ENCODE measurements around the gene MCOLN2. TPM values are rescaled to one million over a fixed set of nuclear protein-coding genes. Genes with fewer than 3 reads are reported as not detected.

Gene MCOLN2
- total RNA-seq, 1 donor, result 1.1 TPM

DNA sequence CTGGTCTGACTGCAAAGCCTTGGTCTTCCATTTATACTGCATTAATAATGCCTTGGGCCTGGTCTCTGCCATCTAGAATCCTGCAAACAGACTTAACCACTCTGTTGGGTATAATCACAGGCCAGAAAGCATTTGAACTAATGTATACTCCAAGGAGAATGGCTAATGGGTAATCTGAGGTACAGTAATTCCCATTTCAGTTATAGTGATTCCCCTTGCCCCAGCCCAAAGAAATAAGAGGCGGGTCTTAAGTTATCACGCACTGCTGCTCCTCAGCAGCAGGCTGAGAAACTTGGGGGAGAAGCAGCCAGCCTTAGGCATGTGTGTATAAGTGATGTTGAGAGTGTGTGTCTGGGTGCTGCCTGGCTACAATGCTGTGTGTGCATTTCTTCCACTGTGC, 106.3 kb downstream of the MCOLN2 start:
- no peak for TF ChIP-seq CTCF (IDR thresholded peaks at IDR 0.05; ENCODE audit: insufficient read depth, low read length)
- no peak for DNase-seq (ENCODE audit: low read depth)
- no peak overlapping the region for H3K4me3 ChIP-seq (ENCODE audit: low read depth, low read length)

- TF ChIP-seq CTCF (IDR thresholded peaks at IDR 0.05; ENCODE audit: insufficient read depth, low read length), result no peak
- no peak for DNase-seq (ENCODE audit: low read depth)
- no peak overlapping the region for H3K4me3 ChIP-seq (ENCODE audit: low read depth, low read length)
Observed at GRCh38 chr1:84889437-84889836, 107.5 kb downstream of the MCOLN2 start.

- no peak for DNase-seq (ENCODE audit: low read depth)
- H3K4me3 ChIP-seq (ENCODE audit: low read depth, low read length), result no peak overlapping the region
- no peak for TF ChIP-seq CTCF (IDR thresholded peaks at IDR 0.05; ENCODE audit: insufficient read depth, low read length)
Observed at GRCh38 chr1:84888753-84889152, 108.2 kb downstream of the MCOLN2 start.

DNA sequence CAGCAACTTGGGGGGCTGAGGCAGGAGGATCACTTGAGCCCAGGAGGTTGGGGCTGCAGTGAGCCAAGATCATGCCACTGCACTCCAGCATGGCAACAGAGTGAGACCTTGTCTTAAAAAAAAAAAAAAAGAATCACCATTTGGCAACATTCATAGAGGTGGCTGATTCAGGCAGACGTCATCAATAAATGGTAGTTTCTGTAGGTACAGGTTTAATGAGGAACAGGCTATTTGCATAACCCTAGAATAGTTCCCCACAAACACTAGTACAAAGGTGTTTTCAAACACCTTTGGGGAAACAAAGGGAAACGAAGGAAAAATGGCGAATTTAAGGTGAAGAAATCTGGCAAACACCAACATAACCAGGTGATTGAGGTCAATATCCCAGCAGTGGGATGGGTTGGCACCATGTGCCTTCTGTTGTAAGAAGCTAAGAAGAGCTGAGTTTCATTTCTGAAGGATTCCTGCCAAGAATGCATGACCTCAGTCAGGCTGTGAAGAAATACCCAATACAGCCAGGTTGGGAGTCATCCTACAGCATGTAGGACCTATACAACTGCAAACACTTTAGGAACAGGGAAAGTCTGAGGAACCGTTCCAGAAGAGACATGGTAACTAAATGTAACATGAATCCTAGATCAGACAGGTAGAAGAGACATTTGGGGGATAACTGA, 109.5 kb downstream of the MCOLN2 start:
- H3K4me3 ChIP-seq (ENCODE audit: low read depth, low read length), result no peak overlapping the region
- peak; percentile 75 for DNase-seq (ENCODE audit: low read depth)
- TF ChIP-seq CTCF (IDR thresholded peaks at IDR 0.05; ENCODE audit: insufficient read depth, low read length), result no peak

- no peak for TF ChIP-seq CTCF (IDR thresholded peaks at IDR 0.05; ENCODE audit: insufficient read depth, low read length)
Observed at GRCh38 chr1:84885469-84885868, 111.4 kb downstream of the MCOLN2 start.

GRCh38 chr1:84884671-84885389, 112.1 kb downstream of the MCOLN2 start:
- H3K4me3 ChIP-seq (ENCODE audit: low read depth, low read length), result no peak overlapping the region
- peak; percentile 31 for TF ChIP-seq CTCF (IDR thresholded peaks at IDR 0.05; ENCODE audit: insufficient read depth, low read length)
- peak; percentile 25 for DNase-seq (ENCODE audit: low read depth)

More at GRCh38 chr1:84885469-84885868, 111.4 kb downstream of the MCOLN2 start:
- no peak overlapping the region for H3K4me3 ChIP-seq (ENCODE audit: low read depth, low read length)
- no peak for DNase-seq (ENCODE audit: low read depth)

Data from fibroblast of the aortic adventitia (primary cell).